Liver (tissue), 9 donors: ENCODE results near the gene RAPGEF1. TPM values are rescaled to one million over a fixed set of nuclear protein-coding genes. Genes with fewer than 3 reads are reported as not detected.

Experiments
- DNase-seq: peaks from one replicate; pipeline ENCODE4 v3.0.0-alpha.2; 2017; ENCODE audit warnings: low spot score
- H3K27ac ChIP-seq, 2 donors: one replicate each; pipeline ENCODE4 v1.7.0; 2013; ENCODE audit warnings: inconsistent platforms in 2 of 2, low read length in 2 of 2, control low read depth in 1 of 2, low read depth in 1 of 2, mild to moderate bottlenecking in 1 of 2
- H3K27me3 ChIP-seq, 4 donors: one replicate each; pipeline versions ENCODE4 v1.6.1 to v1.7.0; 2013; ENCODE audit warnings: low read length in 3 of 4, inconsistent platforms in 1 of 4, mild to moderate bottlenecking in 1 of 4, moderate library complexity in 1 of 4; ENCODE audit not compliant: control insufficient read depth in 4 of 4, insufficient read depth in 4 of 4
- H3K36me3 ChIP-seq, 4 donors: one replicate each; pipeline versions ENCODE4 v1.6.1 to v1.7.0; 2013; ENCODE audit warnings: low read length in 3 of 4, mild to moderate bottlenecking in 3 of 4, low read depth in 1 of 4, moderate library complexity in 1 of 4; ENCODE audit not compliant: control insufficient read depth in 4 of 4, insufficient read depth in 3 of 4
- H3K4me1 ChIP-seq, 4 donors: one replicate each; pipeline versions ENCODE4 v1.6.1 to v1.7.0; 2013; ENCODE audit warnings: low read length in 3 of 4, mild to moderate bottlenecking in 3 of 4, moderate library complexity in 1 of 4; ENCODE audit not compliant: control insufficient read depth in 4 of 4, insufficient read depth in 4 of 4
- H3K4me3 ChIP-seq, 3 donors: one replicate each; pipeline versions ENCODE4 v1.6.1 to v1.7.0; 2013; ENCODE audit warnings: low read length in 3 of 3, control low read depth in 1 of 3, low read depth in 1 of 3, mild to moderate bottlenecking in 1 of 3
- H3K9ac ChIP-seq, 2 donors: one replicate each; pipeline ENCODE4 v1.7.0; 2013; ENCODE audit warnings: low read length in 2 of 2, mild to moderate bottlenecking in 2 of 2, moderate library complexity in 2 of 2, control low read depth in 1 of 2, low read depth in 1 of 2
- H3K9me3 ChIP-seq, 4 donors: one replicate each; pipeline versions ENCODE4 v1.6.1 to v1.7.0; 2013; ENCODE audit warnings: low read length in 3 of 4; ENCODE audit not compliant: control insufficient read depth in 4 of 4
- ATF3 ChIP-seq: IDR thresholded peaks from 2 replicates; pipeline ENCODE4 v1.6.1; 2016; ENCODE audit warnings: antibody characterized with exemption
- CTCF ChIP-seq: fragments of 150-350 bp; IDR thresholded peaks from 2 replicates; pipeline ENCODE4 v1.5.1; 2017; ENCODE audit warnings: improper control_type of control experiment, low read depth, low read length; ENCODE audit not compliant: missing input control
- EGR1 ChIP-seq, 2 donors: IDR thresholded peaks; 2 replicates each; pipeline ENCODE4 v1.6.1; 2016 to 2018; ENCODE audit warnings: antibody characterized with exemption in 2 of 2, low read depth in 2 of 2
- FOXA2 ChIP-seq: IDR thresholded peaks from 2 replicates; pipeline ENCODE4 v1.6.1; 2016; ENCODE audit warnings: antibody characterized with exemption
- GABPA ChIP-seq, 2 donors: IDR thresholded peaks in 1 of 2; conservative IDR thresholded peaks in 1 of 2; 2 replicates each; pipeline ENCODE4 v1.6.1; 2016; ENCODE audit warnings: antibody characterized with exemption in 2 of 2, mild to moderate bottlenecking in 1 of 2, moderate library complexity in 1 of 2
- HNF4A ChIP-seq, 2 donors: conservative IDR thresholded peaks; 2 replicates each; pipeline ENCODE4 v1.6.1; 2016; ENCODE audit warnings: antibody characterized with exemption in 2 of 2, mild to moderate bottlenecking in 2 of 2
- HNF4G ChIP-seq: IDR thresholded peaks from 2 replicates; pipeline ENCODE4 v1.6.1; 2016; ENCODE audit warnings: antibody characterized with exemption
- JUND ChIP-seq, 2 donors: IDR thresholded peaks; 2 replicates each; pipeline ENCODE4 v1.6.1; 2016; ENCODE audit warnings: antibody characterized with exemption in 2 of 2
- MAX ChIP-seq: IDR thresholded peaks from 2 replicates; pipeline ENCODE4 v1.6.1; 2016; ENCODE audit warnings: antibody characterized with exemption
- NR2F2 ChIP-seq: IDR thresholded peaks from 2 replicates; pipeline ENCODE4 v1.6.1; 2016; ENCODE audit warnings: antibody characterized with exemption
- RAD21 ChIP-seq, 2 donors: IDR thresholded peaks; 2 replicates each; pipeline ENCODE4 v1.6.1; 2016; ENCODE audit warnings: antibody characterized with exemption in 2 of 2, mild to moderate bottlenecking in 2 of 2
- REST ChIP-seq: IDR thresholded peaks from 2 replicates; pipeline ENCODE4 v1.6.1; 2016; ENCODE audit warnings: antibody characterized with exemption, mild to moderate bottlenecking
- RXRA ChIP-seq, 2 donors: IDR thresholded peaks; 2 replicates each; pipeline ENCODE4 v1.6.1; 2017 to 2018; ENCODE audit warnings: antibody characterized with exemption in 2 of 2, mild to moderate bottlenecking in 1 of 2
- SP1 ChIP-seq: IDR thresholded peaks from 2 replicates; pipeline ENCODE4 v1.6.1; 2018; ENCODE audit warnings: antibody characterized with exemption, mild to moderate bottlenecking
- TAF1 ChIP-seq: conservative IDR thresholded peaks from 2 replicates; pipeline ENCODE4 v1.6.1; 2016; ENCODE audit warnings: antibody characterized with exemption, mild to moderate bottlenecking
- YY1 ChIP-seq: IDR thresholded peaks from 2 replicates; pipeline ENCODE4 v1.6.1; 2016; ENCODE audit warnings: antibody characterized with exemption, mild to moderate bottlenecking
- WGBS: extraction: QIAGEN DNeasy Blood & Tissue Kit; methylation state at CpG from one replicate; pipeline ENCODE4 v1.1.7; 2013; 5-methylcytosine and 5-hydroxymethylcytosine counted together
- polyA plus RNA-seq, 2 donors: library from polyadenylated mRNA; stranded (reverse) in 1 of 2; unstranded in 1 of 2; fragments of 200-250 nt in 1 of 2; fragments of >200 nt in 1 of 2; fragmentation: Nextera tagmentation in 1 of 2; extraction: Ambion mirVana in 1 of 2; gene quantifications; one replicate each; pipeline versions ENCODE4 v1.2.1 to v1.2.3, GENCODE V29; 2013 to 2015
- total RNA-seq, 2 donors: library from RNA; depleted of rRNA; stranded (reverse); fragments of >200 nt; gene quantifications; one replicate each; pipeline ENCODE4 v1.2.3, GENCODE V29; 2014
- donor health status: healthy.
- donor health status: healthy.
- donor health status: healthy.
- donor health status: healthy.
- donor health status: healthy.

Gene RAPGEF1
- total and polyA plus RNA-seq, 4 donors, result 5.6 to 19.7 (median 16.8) TPM

GRCh38 chr9:131554843-131555351, 185.0 kb downstream of the RAPGEF1 start (continued):
- TF ChIP-seq REST (no peak), YY1 (no peak), FOXA2 (no peak), NR2F2 (no peak), TAF1 (no peak), SP1 (no peak), ATF3 (no peak), HNF4G (no peak), HNF4A (conservative IDR thresholded peaks at IDR 0.05) (no peak), RAD21 (IDR thresholded peaks at IDR 0.05) (no peak), GABPA (IDR thresholded peaks at IDR 0.05 in 1 of 2, conservative IDR thresholded peaks at IDR 0.05 in 1 of 2) (no peak)

GRCh38 chr9:131554087-131554842, 185.6 kb downstream of the RAPGEF1 start:
- no peak overlapping the region for H3K27ac ChIP-seq
- DNase-seq, result no peak
- H3K9ac ChIP-seq, result no peak overlapping the region
- 64% methylated on average over 60 of the region's 60 CpGs for WGBS
- no peak overlapping the region for H3K4me3 ChIP-seq
- TF ChIP-seq ATF3, result no peak
- TF ChIP-seq CTCF, result no peak
- no peak for TF ChIP-seq HNF4A (conservative IDR thresholded peaks at IDR 0.05)
- TF ChIP-seq FOXA2, result no peak
- TF ChIP-seq EGR1 (IDR thresholded peaks at IDR 0.05; ENCODE audit: low read depth in 2 of 2), result no peak
- no peak for TF ChIP-seq MAX
- no peak for TF ChIP-seq YY1
- no peak for TF ChIP-seq HNF4G
- TF ChIP-seq REST, result no peak
- no peak for TF ChIP-seq JUND (IDR thresholded peaks at IDR 0.05)
- TF ChIP-seq NR2F2, result no peak
- TF ChIP-seq RAD21 (IDR thresholded peaks at IDR 0.05), result no peak
- TF ChIP-seq GABPA (IDR thresholded peaks at IDR 0.05 in 1 of 2, conservative IDR thresholded peaks at IDR 0.05 in 1 of 2), result no peak
- no peak for TF ChIP-seq RXRA (IDR thresholded peaks at IDR 0.05)
- no peaks in the 10 kb centered on the region for H3K4me1 ChIP-seq
- peaks cover 0 to 12% (median 0%) of the 10 kb centered on the region in 4 donors for H3K36me3 ChIP-seq
- no peaks in the 10 kb centered on the region for H3K9me3 ChIP-seq
- H3K27me3 ChIP-seq, result no peaks in the 10 kb centered on the region
